ENCODE results near the gene C10orf120.

C10orf120 gene

DNA sequence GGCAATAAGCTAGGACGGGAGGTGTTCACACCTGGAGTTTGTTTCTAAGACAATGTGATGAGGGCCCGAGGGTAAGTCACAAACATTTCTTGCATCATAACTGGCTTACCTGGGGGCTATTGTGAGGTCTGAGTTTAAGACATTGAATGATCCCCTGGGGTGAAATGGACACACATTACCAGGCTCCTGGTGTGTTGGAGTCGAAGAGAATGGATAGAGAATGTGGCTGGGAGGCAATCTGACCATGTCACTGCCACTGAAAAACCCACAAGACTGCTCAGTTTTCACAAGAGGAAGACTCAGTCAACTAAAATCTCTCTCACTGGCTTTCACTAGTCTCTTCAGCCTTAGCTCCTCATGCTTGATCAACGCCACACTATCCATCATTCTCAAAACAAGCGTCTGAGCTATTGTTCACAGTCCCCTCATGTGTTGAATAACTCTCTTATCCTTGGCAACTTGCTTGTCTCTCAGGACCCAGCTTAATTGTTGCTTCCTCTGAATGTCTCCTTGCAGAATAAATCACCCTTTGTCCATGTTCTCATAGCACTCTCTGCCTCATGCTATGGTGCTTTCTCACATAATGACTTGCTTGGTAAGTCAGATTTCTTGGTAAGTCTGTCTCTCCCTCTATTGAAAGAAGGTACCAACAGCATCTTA is at the start of gene C10orf120:
Gene C10orf120 (minus strand): TSS at position 51 of the 660 bp plus-strand sequence. CDS start 56 bp downstream, outside the sequence.
- no peak for DNase-seq (ENCODE audit: low read depth)

GRCh38 chr10:122748496-122748895 is 48.9 kb upstream of the C10orf120 start:
- no peak for DNase-seq (ENCODE audit: low read depth)

DNA sequence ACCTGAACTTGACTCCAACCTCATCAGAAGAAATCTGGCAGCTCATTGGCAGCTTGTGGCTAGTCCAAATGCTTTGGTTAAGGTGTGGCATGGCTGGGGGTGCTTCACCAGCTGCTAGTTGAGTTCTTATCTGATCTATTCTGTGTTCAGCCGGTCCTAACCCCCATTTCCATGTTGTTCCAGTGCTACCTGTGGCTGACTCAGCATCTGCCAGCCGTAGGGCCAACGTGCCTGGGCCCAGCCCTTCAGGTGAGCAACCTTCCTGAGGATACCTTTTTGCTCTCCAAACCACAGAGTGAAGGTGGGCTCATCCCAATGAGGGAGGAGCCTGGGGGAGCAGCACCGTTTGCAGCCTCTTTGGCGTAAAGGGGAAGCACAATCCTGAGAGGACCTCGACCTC is 46.8 kb upstream of the C10orf120 start:
- no peak for DNase-seq (ENCODE audit: low read depth)

GRCh38 chr10:122744257-122744656 is 44.6 kb upstream of the C10orf120 start:
- no peak for DNase-seq (ENCODE audit: low read depth)

DNA sequence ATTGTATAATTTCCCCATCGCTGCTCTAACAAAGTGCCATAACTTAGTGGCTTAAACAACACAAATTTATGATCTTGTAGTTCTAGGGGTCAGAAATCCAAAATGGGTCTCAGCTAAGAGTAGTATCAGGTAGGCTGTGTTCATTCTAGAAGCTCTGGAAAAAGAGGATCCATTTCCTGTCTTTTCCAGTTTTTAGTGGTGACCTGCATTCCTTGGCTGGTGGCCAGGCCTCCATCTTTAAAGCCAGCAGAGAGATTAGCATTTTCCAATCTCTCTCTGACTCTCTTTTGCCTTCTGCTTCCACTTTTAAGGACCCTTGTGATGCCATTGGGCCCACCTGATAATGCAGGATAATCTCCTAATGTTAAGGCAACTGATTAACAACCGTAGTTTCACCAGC is 41.0 kb upstream of the C10orf120 start:
- no peak for DNase-seq (ENCODE audit: low read depth)

DNA sequence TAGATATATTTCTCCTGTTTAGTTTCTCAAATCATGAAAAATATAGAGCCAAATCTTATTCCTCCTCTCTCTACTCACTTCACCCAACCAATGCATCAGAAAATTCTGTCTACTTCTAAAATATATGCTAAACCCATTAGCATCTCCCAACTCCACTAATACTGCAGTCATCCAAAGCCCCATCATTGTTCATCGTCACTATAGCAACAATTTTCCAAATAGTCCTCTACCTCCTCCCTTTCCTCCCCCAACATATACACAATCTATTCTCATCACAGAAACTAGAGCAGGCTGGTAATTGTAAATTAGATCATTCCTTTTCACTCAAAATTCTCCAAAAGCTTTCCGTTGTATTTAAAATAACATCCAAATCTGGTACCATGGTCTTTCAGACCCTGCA is 38.4 kb upstream of the C10orf120 start:
- no peak for DNase-seq (ENCODE audit: low read depth)

DNA sequence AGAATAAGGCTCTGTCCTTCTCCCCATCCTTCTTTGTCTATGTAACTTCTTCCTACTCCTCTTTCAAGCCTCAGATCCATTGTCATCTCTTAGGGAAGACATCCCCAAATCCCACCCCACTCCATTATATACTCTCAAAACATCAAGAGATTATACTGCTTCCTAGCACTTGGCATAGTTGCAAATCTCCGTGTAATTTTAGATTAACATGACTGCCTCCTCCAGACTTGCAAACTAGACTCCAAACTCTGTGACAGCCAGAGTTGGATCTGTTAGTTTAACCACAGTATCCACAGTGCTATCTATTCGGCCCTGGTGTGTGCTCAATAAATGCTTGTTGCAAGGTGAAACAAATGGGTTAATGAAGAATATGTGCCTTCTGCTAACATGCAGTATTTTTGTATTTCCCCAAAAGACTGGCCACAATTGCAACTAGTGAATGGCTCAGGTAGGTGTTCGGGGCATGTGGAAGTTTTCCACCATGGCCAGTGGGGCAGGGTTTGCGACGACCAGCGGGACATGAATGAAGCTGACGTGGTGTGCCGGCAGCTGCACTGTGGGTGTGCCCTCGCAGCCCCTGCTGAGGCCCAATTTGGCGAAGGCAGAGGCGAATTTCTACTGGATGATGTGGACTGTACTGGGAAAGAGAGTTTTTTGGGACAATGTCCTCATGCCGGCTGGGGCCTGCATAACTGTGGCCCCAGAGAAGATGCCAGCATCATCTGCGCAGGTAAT is 34.5 kb upstream of the C10orf120 start:
- no peak for DNase-seq (ENCODE audit: low read depth)

- DNase-seq (ENCODE audit: low read depth) = no peak
These were observed 33.8 kb upstream of the C10orf120 start for GRCh38 chr10:122733443-122733842.

- no peak for DNase-seq (ENCODE audit: low read depth)
These were observed 30.6 kb upstream of the C10orf120 start for GRCh38 chr10:122730238-122730637.

DNA sequence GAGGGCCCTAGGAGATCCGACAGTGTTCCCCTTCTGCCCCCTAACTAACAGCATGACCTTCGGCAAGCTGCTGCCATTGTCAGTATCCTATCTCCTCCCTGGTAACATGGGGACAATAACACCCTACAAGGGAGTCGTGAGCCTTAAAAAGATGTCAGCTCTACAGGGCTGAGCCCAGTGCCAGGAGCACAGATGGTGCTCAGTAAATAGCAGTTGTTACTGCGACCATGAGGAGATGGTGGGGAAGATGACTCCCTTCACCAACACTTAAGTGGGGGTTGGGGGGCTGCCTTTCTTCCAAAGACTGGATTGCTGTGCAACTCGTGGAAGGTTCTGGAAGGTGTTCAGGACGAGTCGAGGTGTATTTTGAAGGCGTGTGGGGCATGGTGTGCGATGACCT is 29.5 kb upstream of the C10orf120 start:
- DNase-seq (ENCODE audit: low read depth) = no peak

DNA sequence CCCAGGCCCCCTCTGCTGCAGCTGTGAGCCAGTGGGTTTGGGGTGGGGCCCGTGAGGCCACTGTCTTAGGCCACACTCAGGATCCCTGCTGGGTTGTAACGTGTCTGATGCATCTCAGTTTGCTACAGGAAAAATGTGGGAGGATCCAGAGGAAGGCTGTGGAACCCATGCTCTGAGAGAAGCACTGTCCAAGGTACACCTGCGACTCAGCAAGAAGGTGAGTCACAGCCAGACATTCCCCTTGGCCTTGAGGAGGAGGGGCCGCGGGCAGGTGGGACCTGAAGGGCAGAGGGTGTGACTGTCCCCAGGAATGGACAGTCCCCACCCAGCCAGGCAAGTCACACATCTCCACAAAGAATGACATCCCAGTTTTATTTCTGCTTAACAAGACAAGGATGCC is 27.8 kb upstream of the C10orf120 start:
- DNase-seq (ENCODE audit: low read depth) = no peak

- DNase-seq (ENCODE audit: low read depth) = no peak
These were observed 26.1 kb upstream of the C10orf120 start for GRCh38 chr10:122725768-122726167.

GRCh38 chr10:122725006-122725405 is 25.4 kb upstream of the C10orf120 start:
- no peak for DNase-seq (ENCODE audit: low read depth)

DNA sequence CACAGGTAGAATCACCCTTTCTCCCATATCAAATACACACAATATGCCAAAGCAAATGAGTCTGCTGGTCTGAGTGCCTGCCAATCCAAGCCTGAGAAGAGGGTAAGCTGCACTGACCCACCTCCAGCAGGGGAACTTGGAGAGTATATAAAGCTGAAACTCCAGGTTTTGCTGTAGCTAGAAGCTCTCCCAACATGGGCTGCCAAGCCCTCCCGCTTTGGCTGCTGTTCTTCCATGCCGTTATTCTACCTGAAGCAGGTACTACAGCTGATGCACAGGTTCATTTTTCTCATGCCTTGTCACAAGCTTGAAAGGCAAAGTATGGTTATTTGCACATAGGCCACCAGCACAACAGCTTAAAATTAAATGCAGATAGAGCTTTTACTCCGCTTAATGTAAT is 21.5 kb upstream of the C10orf120 start:
- no peak for DNase-seq (ENCODE audit: low read depth)

DNA sequence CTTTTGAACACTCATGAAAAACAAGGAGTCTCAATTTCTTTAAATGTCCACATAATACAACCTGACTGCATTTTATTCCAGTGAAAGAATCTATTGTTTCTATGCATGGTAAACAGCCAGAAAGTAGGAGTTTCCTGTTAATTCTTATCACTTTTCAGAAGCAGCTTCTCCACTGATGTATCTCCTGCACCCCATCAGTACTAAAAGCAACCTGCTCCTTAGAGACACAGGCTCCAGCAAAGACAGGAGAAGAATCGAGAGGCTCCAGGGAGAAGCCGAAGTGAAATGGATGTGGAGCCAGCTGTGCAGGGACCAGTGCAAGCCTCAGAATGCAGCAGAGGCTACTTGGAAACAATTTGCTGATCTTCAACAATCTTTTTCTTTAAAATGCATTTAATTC is 16.4 kb upstream of the C10orf120 start:
- DNase-seq (ENCODE audit: low read depth) = no peak

DNA sequence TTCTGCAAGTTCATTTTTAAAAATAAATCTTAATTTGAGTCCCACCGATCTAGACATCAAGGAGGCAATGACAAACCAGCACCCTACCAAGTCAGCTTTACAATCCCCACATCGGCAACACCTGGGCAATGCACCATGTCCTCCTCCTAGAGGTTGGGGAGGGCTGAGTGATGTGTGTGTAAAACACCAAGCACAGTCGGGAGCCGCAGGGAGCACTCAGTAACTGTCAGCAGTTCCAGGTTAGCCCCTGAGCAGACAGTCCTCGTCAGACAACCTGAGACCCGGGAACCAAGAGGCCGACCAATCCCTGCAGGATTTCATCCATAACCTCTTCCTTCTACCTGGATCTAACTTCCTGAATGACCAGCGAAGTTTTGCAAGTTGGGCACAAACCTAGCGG is 15.9 kb upstream of the C10orf120 start:
- no peak for DNase-seq (ENCODE audit: low read depth)

DNA sequence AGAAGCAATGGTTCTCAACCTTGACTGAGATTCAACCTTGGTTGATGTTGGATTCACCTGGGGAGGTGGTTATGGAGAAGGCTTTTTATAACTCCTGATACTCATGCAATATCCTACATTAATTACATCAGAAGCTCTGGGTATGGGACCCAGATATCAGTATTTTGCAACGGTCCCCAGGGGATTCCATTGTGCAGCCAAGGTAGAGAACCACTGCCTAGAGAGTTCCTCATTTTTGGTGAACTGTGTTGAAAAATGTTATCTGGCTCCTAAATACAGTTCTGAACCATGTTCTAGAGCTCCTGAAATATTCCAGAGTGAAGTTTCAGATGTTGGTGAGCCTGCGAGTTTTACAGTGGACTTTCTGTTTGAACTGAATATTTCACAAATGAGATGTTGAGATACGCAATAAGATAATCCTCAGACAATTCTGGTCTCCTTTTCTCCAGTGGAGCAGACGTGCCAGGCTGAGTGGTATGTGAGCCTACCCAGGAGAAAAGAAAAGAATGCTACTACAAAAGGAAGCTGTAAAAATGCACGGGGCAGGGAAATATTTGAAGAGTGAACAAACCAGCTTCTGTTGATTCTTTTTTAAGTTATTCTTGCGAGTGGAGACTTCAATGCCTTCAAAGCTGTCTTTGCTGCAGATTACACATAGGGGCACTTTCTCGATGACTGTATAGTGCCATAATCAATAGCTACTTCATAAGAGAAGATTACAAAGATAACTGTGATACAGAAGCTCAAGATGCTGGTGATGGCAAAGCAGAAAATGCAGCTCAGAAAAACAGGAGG is 13.6 kb upstream of the C10orf120 start:
- DNase-seq (ENCODE audit: low read depth) = no peak

DNA sequence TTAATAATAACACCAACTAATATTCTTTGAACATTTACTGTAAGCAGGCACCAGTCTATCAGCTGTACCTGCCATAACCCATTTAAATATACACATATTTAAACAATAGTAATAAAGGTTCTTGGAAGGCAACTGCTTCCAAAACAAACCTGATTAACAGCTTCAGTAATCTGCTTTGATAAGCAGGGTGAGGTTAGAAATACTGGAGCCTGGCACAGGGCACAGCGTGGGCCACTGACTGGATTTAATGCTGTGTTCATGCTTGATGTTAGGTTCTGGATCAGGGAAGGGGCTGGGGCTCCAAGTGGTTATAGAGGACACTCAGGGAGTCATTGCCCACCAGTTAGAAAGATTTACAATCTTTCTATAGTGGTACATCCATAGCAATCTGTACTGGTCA is 10.9 kb upstream of the C10orf120 start:
- DNase-seq (ENCODE audit: low read depth) = no peak

GRCh38 chr10:122709971-122710370 is 10.3 kb upstream of the C10orf120 start:
- DNase-seq (ENCODE audit: low read depth) = no peak

- no peak for DNase-seq (ENCODE audit: low read depth)
These were observed 7.9 kb upstream of the C10orf120 start for GRCh38 chr10:122707535-122707934.

- no peak for DNase-seq (ENCODE audit: low read depth)
These were observed 7.3 kb upstream of the C10orf120 start for GRCh38 chr10:122706947-122707346.

DNA sequence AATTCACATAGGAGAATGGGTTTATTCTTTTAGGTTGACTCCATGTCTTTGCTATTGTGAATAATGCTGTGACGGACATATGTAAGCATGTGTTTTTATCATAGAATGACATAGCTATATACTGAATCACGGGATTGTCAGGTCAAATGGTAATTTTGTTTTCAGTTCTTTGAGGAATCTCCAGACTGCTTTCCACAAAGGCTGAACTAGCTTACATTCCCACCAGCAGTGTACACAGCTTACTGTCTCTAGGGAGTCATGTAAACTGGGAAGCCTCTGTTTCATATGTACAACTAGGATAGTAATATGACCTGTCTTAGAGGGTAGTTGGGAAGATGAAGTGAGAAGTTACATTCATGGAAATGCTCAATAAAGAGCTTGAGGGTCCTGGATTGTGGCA is 6.8 kb upstream of the C10orf120 start:
- DNase-seq (ENCODE audit: low read depth) = no peak

Data from stimulated activated CD8-positive, alpha-beta memory T cell treated with anti-CD3 and anti-CD28 coated beads, Interleukin-12 subunit alpha, Interleukin-12 subunit beta, amount 100 ng/mL, for 1 hour (primary cell).